ENCODE results near the gene IFI35. TPM values are rescaled to one million over a fixed set of nuclear protein-coding genes. Genes with fewer than 3 reads are reported as not detected.

IFI35 gene
- total and polyA plus RNA-seq, 9 of the 15 experiments (the other 6 are each of a cell fraction or from before 2014, with no cell fraction given), result 4.4 to 13.1 (median 10.2) TPM

DNA sequence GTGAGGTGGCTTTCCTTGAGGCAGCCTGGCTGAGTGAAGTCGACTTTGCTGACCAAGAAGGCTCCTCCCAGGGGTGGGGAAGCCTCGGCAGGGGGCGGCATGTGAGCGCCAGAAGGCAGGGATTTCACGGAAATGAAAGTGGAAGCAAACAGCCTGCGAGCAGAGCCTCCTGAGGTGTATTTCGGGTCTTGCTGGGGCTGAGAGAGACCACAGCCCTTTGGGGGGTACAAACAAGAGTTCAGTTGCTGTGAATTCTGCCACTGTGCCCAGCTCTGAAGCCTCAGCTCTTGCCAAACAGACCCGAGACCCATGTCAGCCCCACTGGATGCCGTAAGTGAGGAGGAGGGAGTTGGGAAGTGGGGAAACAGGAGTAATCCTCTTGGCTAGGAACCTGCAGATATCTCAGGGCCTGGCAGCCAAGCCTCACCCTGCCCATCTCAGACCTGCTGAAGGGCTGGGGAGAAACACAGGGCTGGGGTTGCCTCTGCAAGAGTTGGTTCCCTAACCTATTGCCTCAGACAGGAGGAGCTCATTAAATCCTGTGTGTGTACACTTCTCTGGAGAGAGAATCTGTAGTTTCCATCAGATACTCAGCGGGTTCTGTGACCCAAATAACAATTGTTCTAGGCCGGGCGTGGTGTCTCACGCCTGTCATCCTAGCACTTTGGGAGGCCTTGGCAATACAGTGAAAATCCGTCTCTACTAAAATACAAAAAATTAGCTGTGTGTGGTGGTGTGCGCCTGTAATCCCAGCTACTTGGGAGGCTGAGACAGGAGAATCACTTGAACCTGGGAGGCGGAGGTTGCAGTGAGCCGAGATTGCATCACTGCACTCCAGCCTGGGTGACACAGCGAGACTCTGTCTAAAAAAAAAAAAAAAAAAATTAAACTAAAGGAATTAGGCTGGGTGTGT is at the start of gene IFI35 (continued):
- TF ChIP-seq MYBL2 (IDR thresholded peaks at IDR 0.05; ENCODE audit: low read depth) (no peak), MYBL2 (CRISPR knock-in tag; IDR thresholded peaks at IDR 0.05; ENCODE audit: borderline replicate concordance) (no peak), NR1H2 (CRISPR knock-in tag; IDR thresholded peaks at IDR 0.05) (no peak), XRCC4 (IDR thresholded peaks at IDR 0.05; ENCODE audit: extremely low read depth, insufficient read depth, insufficient read length) (no peak), PCBP1 (IDR thresholded peaks at IDR 0.05; ENCODE audit: low read depth, low read length, poor library complexity, severe bottlenecking) (no peak), MCM2 (IDR thresholded peaks at IDR 0.05; ENCODE audit: low read depth) (no peak), BRD9 (IDR thresholded peaks at IDR 0.05; ENCODE audit: low read depth, partially characterized antibody) (peak; percentile 81), FOXK2 (conservative IDR thresholded peaks at IDR 0.05 in 1 of 2, IDR thresholded peaks at IDR 0.05 in 1 of 2; ENCODE audit: low read depth in 2 of 2) (peak in 1 of 2 experiments; percentile 46; a peak in 1 of 4 replicates), SP1 (CRISPR knock-in tag; IDR thresholded peaks at IDR 0.05) (no peak)
- TF ChIP-seq, protein P1, sequence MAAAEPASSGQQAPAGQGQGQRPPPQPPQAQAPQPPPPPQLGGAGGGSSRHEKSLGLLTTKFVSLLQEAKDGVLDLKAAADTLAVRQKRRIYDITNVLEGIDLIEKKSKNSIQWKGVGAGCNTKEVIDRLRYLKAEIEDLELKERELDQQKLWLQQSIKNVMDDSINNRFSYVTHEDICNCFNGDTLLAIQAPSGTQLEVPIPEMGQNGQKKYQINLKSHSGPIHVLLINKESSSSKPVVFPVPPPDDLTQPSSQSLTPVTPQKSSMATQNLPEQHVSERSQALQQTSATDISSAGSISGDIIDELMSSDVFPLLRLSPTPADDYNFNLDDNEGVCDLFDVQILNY (CRISPR knock-in tag; IDR thresholded peaks at IDR 0.05), result no peak
- TF ChIP-seq, protein P2, sequence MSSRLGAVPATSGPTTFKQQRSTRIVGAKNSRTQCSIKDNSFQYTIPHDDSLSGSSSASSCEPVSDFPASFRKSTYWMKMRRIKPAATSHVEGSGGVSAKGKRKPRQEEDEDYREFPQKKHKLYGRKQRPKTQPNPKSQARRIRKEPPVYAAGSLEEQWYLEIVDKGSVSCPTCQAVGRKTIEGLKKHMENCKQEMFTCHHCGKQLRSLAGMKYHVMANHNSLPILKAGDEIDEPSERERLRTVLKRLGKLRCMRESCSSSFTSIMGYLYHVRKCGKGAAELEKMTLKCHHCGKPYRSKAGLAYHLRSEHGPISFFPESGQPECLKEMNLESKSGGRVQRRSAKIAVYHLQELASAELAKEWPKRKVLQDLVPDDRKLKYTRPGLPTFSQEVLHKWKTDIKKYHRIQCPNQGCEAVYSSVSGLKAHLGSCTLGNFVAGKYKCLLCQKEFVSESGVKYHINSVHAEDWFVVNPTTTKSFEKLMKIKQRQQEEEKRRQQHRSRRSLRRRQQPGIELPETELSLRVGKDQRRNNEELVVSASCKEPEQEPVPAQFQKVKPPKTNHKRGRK (tag; IDR thresholded peaks at IDR 0.05), result no peak
- TF ChIP-seq, protein P3, sequence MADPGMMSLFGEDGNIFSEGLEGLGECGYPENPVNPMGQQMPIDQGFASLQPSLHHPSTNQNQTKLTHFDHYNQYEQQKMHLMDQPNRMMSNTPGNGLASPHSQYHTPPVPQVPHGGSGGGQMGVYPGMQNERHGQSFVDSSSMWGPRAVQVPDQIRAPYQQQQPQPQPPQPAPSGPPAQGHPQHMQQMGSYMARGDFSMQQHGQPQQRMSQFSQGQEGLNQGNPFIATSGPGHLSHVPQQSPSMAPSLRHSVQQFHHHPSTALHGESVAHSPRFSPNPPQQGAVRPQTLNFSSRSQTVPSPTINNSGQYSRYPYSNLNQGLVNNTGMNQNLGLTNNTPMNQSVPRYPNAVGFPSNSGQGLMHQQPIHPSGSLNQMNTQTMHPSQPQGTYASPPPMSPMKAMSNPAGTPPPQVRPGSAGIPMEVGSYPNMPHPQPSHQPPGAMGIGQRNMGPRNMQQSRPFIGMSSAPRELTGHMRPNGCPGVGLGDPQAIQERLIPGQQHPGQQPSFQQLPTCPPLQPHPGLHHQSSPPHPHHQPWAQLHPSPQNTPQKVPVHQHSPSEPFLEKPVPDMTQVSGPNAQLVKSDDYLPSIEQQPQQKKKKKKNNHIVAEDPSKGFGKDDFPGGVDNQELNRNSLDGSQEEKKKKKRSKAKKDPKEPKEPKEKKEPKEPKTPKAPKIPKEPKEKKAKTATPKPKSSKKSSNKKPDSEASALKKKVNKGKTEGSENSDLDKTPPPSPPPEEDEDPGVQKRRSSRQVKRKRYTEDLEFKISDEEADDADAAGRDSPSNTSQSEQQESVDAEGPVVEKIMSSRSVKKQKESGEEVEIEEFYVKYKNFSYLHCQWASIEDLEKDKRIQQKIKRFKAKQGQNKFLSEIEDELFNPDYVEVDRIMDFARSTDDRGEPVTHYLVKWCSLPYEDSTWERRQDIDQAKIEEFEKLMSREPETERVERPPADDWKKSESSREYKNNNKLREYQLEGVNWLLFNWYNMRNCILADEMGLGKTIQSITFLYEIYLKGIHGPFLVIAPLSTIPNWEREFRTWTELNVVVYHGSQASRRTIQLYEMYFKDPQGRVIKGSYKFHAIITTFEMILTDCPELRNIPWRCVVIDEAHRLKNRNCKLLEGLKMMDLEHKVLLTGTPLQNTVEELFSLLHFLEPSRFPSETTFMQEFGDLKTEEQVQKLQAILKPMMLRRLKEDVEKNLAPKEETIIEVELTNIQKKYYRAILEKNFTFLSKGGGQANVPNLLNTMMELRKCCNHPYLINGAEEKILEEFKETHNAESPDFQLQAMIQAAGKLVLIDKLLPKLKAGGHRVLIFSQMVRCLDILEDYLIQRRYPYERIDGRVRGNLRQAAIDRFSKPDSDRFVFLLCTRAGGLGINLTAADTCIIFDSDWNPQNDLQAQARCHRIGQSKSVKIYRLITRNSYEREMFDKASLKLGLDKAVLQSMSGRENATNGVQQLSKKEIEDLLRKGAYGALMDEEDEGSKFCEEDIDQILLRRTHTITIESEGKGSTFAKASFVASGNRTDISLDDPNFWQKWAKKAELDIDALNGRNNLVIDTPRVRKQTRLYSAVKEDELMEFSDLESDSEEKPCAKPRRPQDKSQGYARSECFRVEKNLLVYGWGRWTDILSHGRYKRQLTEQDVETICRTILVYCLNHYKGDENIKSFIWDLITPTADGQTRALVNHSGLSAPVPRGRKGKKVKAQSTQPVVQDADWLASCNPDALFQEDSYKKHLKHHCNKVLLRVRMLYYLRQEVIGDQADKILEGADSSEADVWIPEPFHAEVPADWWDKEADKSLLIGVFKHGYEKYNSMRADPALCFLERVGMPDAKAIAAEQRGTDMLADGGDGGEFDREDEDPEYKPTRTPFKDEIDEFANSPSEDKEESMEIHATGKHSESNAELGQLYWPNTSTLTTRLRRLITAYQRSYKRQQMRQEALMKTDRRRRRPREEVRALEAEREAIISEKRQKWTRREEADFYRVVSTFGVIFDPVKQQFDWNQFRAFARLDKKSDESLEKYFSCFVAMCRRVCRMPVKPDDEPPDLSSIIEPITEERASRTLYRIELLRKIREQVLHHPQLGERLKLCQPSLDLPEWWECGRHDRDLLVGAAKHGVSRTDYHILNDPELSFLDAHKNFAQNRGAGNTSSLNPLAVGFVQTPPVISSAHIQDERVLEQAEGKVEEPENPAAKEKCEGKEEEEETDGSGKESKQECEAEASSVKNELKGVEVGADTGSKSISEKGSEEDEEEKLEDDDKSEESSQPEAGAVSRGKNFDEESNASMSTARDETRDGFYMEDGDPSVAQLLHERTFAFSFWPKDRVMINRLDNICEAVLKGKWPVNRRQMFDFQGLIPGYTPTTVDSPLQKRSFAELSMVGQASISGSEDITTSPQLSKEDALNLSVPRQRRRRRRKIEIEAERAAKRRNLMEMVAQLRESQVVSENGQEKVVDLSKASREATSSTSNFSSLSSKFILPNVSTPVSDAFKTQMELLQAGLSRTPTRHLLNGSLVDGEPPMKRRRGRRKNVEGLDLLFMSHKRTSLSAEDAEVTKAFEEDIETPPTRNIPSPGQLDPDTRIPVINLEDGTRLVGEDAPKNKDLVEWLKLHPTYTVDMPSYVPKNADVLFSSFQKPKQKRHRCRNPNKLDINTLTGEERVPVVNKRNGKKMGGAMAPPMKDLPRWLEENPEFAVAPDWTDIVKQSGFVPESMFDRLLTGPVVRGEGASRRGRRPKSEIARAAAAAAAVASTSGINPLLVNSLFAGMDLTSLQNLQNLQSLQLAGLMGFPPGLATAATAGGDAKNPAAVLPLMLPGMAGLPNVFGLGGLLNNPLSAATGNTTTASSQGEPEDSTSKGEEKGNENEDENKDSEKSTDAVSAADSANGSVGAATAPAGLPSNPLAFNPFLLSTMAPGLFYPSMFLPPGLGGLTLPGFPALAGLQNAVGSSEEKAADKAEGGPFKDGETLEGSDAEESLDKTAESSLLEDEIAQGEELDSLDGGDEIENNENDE (IDR thresholded peaks at IDR 0.05; ENCODE audit: low read depth, low read length), result no peak
